ENCODE results near the gene EPS8L2. TPM values are rescaled to one million over a fixed set of nuclear protein-coding genes. Genes with fewer than 3 reads are reported as not detected.

EPS8L2 gene
- total and polyA plus RNA-seq, 2 of the 4 experiments (the other 2 are of a cell fraction): 17.2 to 39.4 TPM

DNA sequence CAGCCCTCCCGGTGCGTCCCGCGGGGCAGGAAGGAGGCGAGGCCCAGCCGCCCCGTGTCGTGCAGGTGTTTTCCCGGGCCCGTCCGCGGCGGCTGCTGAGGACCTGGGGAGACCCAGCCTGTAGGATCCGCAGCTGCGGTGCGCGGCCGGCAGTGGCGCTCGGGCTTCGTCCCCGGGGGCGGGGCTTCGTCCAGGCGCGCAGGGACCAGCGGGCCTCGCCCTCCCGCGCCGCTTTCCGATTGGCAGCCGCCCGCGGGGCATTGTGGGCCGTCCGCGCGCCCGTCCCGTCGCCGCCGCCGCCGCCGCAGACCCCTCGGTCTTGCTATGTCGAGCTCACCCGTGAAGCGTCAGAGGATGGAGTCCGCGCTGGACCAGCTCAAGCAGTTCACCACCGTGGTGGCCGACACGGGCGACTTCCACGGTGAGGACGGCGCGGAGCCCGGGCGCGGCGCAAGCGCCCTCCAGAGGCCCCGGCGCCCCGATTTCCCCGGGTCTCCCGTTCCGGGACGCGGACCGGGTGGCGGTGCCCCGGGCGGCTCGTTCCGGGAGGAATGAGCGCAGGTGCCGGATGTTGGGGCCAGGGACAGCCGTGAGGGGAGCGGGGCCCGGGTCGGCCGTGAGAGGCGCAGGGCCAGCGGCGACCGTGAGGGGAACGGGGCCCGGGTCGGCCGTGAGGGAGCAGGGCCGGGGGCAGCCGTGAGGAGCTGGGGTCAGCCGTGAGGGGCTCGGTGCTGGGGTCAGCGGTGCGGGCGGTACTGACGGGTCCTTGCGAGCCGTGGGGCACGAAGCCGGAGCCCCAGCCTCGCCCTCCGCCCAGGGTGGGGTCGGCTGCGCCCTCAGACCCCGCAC, 41.4 kb downstream of the EPS8L2 start, which contains the start of gene TALDO1:
Gene TALDO1 (plus strand): TSS at position 307 of the 849 bp plus-strand sequence. CDS start 18 bp downstream, at position 325.
- Histone ChIP-seq H3K27ac (ENCODE audit: insufficient read depth, low read length) (peak within 1 kb of the TSS; percentile 94), H3K36me3 (ENCODE audit: control insufficient read depth, insufficient read depth, low read length) (peaks cover under 1% of the 10 kb centered on the region; the same call in 1 of the 2 replicates), H2BK20ac (ENCODE audit: low read depth, low read length) (peak within 1 kb of the TSS; percentile 5; the same call in 1 of the 2 replicates), H3K23ac (ENCODE audit: low read depth, low read length) (peak within 1 kb of the TSS; percentile 87), H4K91ac (ENCODE audit: insufficient read depth, low read depth, low read length) (peak within 1 kb of the TSS; percentile 72), H2AK5ac (ENCODE audit: low read depth, low read length) (peak within 1 kb of the TSS; percentile 83), H3K4me3 (ENCODE audit: insufficient read depth, low read depth, low read length) (peak within 1 kb of the TSS; percentile 100), H2BK5ac (ENCODE audit: low read depth, low read length, poor library complexity, severe bottlenecking) (peak within 1 kb of the TSS; percentile 98), H3K14ac (replicated peaks; ENCODE audit: low read depth, low read length) (peak within 1 kb of the TSS; percentile 81), H2AFZ (replicated peaks; ENCODE audit: low read length, poor library complexity) (peak within 1 kb of the TSS; percentile 99), H4K20me1 (ENCODE audit: insufficient read depth, low read length) (peaks cover 35% of the 10 kb centered on the region), H3K9me3 (ENCODE audit: control insufficient read depth, insufficient read depth, low read length) (no peaks in the 10 kb centered on the region), H2BK120ac (ENCODE audit: low read depth, low read length) (peak within 1 kb of the TSS; percentile 75), H3K9me1 (ENCODE audit: insufficient read depth, low read length) (peaks cover 15% of the 10 kb centered on the region), H4K8ac (ENCODE audit: low read depth in 2 of 2, low read length in 2 of 2) (peak within 1 kb of the TSS; percentile 57 to 62; a peak in 2 of 4 replicates), H3K9ac (ENCODE audit: low read depth, low read length) (peak within 1 kb of the TSS; percentile 92), H3K4me2 (ENCODE audit: low read depth, low read length) (peak within 1 kb of the TSS; percentile 76), H3K56ac (ENCODE audit: extremely low read depth, insufficient read depth, low read length) (peak within 1 kb of the TSS; percentile 62), H3K27me3 (ENCODE audit: control insufficient read depth, insufficient read depth, low read length) (no peaks in the 10 kb centered on the region), H4K5ac (ENCODE audit: low read depth, low read length) (peak within 1 kb of the TSS; percentile 79), H3K4me1 (ENCODE audit: control insufficient read depth, insufficient read depth, low read length) (peaks cover 9% of the 10 kb centered on the region), H2BK15ac (ENCODE audit: low read depth, low read length) (no peak within 1 kb of the TSS), H3K18ac (ENCODE audit: low read depth, low read length) (peak within 1 kb of the TSS; percentile 81), H2AK9ac (replicated peaks; ENCODE audit: low read depth, low read length, poor library complexity) (peak within 1 kb of the TSS; percentile 97), H3K4ac (ENCODE audit: low read depth, low read length) (peak within 1 kb of the TSS; percentile 78), H3K79me1 (ENCODE audit: low read depth in 1 of 2, low read length in 2 of 2) (peaks cover 14 to 44% of the 10 kb centered on the region in 2 experiments)
- no TSS peak for BruUV-seq (replicated peaks)
- WGBS, 2 experiments (ENCODE audit: extremely low coverage in 2 of 2, insufficient read length in 1 of 2): 1% methylated on average over 71 of the region's 112 CpGs; no CpG with 5 or more reads in 1 of the 2 experiments
- TF ChIP-seq MAFK (IDR thresholded peaks at IDR 0.05; ENCODE audit: low read depth, low read length) (no peak), CEBPB (IDR thresholded peaks at IDR 0.05; ENCODE audit: low read depth, low read length) (no peak), POLR2A (IDR thresholded peaks at IDR 0.05; ENCODE audit: low read depth, low read length) (peak; percentile 62), RFX5 (IDR thresholded peaks at IDR 0.05; ENCODE audit: low read depth, low read length) (no peak), MAZ (IDR thresholded peaks at IDR 0.05; ENCODE audit: borderline replicate concordance, low read depth, low read length) (peak; percentile 59; the same call in 1 of the 2 replicates)
- TF ChIP-seq, protein P1, sequence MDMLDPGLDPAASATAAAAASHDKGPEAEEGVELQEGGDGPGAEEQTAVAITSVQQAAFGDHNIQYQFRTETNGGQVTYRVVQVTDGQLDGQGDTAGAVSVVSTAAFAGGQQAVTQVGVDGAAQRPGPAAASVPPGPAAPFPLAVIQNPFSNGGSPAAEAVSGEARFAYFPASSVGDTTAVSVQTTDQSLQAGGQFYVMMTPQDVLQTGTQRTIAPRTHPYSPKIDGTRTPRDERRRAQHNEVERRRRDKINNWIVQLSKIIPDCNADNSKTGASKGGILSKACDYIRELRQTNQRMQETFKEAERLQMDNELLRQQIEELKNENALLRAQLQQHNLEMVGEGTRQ (IDR thresholded peaks at IDR 0.05; ENCODE audit: low read depth, low read length): no peak
- TF ChIP-seq, protein P2, sequence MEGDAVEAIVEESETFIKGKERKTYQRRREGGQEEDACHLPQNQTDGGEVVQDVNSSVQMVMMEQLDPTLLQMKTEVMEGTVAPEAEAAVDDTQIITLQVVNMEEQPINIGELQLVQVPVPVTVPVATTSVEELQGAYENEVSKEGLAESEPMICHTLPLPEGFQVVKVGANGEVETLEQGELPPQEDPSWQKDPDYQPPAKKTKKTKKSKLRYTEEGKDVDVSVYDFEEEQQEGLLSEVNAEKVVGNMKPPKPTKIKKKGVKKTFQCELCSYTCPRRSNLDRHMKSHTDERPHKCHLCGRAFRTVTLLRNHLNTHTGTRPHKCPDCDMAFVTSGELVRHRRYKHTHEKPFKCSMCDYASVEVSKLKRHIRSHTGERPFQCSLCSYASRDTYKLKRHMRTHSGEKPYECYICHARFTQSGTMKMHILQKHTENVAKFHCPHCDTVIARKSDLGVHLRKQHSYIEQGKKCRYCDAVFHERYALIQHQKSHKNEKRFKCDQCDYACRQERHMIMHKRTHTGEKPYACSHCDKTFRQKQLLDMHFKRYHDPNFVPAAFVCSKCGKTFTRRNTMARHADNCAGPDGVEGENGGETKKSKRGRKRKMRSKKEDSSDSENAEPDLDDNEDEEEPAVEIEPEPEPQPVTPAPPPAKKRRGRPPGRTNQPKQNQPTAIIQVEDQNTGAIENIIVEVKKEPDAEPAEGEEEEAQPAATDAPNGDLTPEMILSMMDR (conservative IDR thresholded peaks at IDR 0.05; ENCODE audit: low read depth, low read length): peak; percentile 32; the same call in 1 of the 2 replicates
- TF ChIP-seq, protein P3, sequence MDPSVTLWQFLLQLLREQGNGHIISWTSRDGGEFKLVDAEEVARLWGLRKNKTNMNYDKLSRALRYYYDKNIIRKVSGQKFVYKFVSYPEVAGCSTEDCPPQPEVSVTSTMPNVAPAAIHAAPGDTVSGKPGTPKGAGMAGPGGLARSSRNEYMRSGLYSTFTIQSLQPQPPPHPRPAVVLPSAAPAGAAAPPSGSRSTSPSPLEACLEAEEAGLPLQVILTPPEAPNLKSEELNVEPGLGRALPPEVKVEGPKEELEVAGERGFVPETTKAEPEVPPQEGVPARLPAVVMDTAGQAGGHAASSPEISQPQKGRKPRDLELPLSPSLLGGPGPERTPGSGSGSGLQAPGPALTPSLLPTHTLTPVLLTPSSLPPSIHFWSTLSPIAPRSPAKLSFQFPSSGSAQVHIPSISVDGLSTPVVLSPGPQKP (IDR thresholded peaks at IDR 0.05; ENCODE audit: borderline replicate concordance, low read depth, low read length): no peak
- dilution Hi-C loops (cut with HindIII; ENCODE audit: low sequenced_read_pairs, unreplicated experiment) (no loop called here), in situ Hi-C loops (cut with MboI; ENCODE audit: low sequenced_read_pairs) (no loop called here), intact Hi-C loops (cut with micrococcal nuclease) (no loop called here)
- POLR2A ChIA-PET (ENCODE audit: unreplicated experiment): no interaction called here
- peak; percentile 98 for ATAC-seq (ENCODE audit: low read depth)
- DNase-seq: peak; percentile 76
- CTCF ChIA-PET: interaction anchor here (1.0 to 1.9 kb wide), 2 partner anchors 9 to 10 kb away, joined by 3 to 4 read pairs; no protein-coding TSS in a partner anchor
